IPS-18c (cell line): Measurements from ENCODE around the gene ADAMTS13.

Experiments used
- H3K4me3 ChIP-seq: 2 replicates; pipeline ENCODE4 v1.7.0; 2013; ENCODE audit warnings: low read depth, mild to moderate bottlenecking, low read length, moderate library complexity; ENCODE audit not compliant: insufficient read depth
- H3K9me3 ChIP-seq: one replicate; pipeline ENCODE4 v1.6.1; 2013; ENCODE audit warnings: mild to moderate bottlenecking, low read length, moderate library complexity; ENCODE audit not compliant: control insufficient read depth, insufficient read depth

Gene ADAMTS13

DNA sequence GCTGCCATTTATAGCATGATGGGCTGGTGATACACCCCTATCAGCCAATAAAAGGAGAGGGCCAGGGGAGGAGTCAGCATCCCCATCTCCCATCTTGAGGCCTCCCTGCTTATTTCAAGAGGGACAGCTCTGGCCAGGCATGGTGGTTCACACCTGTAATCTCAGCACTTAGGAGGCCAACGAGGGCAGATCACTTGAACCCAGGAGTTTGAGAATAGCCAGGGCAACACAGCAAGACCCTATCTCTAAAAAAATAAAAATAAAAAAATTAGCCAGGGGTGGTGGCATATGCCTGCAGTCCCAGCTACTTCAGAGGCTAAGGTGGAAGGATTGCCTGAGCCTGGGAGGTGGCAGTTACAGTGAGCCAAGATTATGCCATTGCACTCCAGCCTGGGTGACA is 14.1 kb upstream of the ADAMTS13 start:
- H3K9me3 ChIP-seq: no peaks in the 10 kb centered on the region
- H3K4me3 ChIP-seq: no peak overlapping the region

DNA sequence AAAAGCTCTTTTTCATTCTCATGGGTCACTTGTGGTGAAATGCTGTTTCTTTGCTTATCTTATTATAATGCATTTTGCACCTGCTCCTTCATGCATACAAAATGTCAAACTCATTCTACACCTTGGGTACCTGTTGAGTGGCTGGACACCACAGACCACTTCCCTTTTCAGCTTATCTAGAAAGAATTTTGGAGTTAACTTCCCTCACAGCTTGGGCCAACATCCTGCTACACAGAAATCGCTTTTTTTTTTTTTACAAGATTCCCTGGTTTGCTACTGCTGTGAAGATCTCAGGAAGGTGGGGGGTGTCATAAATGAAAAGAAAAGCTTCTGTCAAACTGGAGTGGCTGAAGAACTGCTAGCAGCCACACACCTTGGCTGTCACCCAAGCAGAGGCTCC is 7.0 kb upstream of the ADAMTS13 start:
- Histone ChIP-seq H3K4me3 (no peak overlapping the region), H3K9me3 (no peaks in the 10 kb centered on the region)

DNA sequence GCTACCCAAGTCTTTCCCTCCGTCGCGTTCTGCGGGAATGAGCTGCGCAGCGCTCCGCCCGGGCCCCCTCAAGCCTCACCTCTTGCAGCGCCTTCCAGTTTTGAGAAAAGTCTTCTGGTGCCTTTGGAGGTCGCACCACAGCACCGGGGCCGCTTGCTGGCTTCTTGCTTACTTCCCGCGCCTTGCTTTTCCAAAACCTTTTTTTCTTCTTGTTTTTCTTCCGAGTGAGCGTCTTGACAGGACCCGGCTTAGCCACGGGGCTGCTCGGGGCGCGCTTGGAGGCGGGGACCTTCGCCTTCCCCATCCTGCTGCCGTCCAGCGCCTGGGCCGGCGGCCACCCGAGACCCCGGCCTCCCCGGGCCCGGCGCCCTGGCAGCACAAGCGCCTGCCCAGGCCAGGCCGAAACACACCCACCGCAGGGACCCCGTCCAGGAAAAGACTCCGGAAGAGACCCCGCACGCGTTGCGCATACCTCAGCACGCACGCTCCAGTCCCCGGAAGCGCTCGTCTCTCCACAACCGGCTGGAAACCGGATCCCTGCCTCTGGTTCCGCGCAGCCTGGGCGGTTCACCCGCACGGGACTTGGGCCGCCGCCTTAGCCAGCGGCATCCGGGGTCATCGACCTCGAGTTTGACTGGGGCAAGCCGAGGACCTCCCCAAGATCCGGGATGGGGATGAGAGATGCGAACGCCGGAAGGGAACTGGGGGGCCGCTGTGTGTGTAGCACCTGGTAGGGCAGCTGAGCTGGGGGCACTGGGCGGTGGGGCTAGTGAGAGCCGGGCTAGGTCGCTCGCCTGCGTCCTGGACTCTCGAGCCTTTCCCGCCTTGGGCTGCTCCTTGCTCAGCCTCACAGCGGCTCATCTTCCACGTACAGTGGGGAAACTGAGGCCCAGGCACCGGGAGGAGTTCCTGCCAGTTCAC is 4.4 kb upstream of the ADAMTS13 start, which contains the start of gene REXO4:
REXO4 (minus strand) TSS at position 470 of the 921 bp plus-strand sequence; CDS start at position 304, 166 bp downstream.
- Histone ChIP-seq H3K4me3 (peak within 1 kb of the TSS; percentile 78), H3K9me3 (no peaks in the 10 kb centered on the region)

DNA sequence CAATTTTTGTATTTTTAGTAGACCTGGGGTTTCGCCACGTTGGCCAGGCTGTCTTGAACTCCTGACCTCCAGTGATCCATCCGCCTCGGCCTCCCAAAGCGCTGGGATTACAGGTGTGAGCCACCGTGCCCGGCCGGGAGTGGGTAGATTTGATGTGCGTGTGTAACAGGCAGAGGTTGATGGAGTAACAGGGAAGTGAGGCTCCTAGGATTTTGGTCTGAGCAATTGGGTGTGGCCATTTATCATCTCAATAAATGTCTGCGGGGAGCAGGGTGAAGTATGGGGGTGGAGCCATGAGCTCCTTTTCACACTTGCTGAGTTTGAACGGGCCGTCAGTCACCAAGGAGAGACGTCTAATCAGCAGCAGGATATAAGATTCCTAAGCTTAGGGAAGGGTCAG is 3.2 kb upstream of the ADAMTS13 start:
- Histone ChIP-seq H3K9me3 (no peaks in the 10 kb centered on the region), H3K4me3 (peak overlapping the region; percentile 78; the same call in 1 of the 2 replicates)

DNA sequence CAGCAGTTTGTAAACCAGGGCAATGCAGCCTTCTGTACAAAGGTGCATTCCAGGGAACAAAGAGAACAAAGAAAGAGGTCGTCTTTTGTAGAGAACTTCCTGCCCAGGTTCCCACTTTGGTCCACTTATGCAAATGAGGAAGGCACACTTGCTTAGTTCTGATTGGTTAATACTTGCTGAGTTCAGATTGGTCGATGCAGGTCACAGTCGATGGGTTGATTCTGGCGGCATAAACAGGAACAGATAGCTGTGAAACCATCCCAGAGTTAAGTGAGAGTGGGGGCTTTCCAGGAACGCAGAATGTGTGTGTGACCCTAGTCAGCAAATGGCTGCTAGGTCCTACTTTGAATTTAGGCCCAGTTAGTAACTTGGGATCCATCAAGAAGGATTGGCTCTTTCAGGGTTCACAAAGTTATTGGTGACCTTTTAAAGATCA is 1.8 kb upstream of the ADAMTS13 start:
- Histone ChIP-seq H3K9me3 (no peaks in the 10 kb centered on the region), H3K4me3 (no peak overlapping the region)

DNA sequence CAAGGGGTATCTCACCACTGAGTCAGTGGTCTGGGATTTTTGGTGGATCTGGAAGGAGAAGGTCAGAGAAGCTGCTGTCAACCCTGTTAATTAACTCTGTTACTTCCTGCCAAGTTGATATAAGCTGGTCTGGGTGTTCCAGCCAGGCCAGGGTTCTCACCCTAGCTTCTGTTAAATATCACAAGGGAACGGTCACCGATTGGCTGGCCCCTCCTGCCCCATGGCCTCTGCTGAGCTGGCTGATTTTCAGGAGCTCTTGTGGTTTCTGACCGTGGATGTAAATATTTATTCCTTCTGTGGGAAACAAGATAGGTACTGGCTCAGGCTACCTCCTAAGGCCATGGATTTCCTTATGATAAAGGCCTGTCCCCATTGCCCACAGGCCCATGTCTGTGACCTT is 1.0 kb downstream of the ADAMTS13 start:
- peaks cover 5% of the 10 kb centered on the region for H3K9me3 ChIP-seq

DNA sequence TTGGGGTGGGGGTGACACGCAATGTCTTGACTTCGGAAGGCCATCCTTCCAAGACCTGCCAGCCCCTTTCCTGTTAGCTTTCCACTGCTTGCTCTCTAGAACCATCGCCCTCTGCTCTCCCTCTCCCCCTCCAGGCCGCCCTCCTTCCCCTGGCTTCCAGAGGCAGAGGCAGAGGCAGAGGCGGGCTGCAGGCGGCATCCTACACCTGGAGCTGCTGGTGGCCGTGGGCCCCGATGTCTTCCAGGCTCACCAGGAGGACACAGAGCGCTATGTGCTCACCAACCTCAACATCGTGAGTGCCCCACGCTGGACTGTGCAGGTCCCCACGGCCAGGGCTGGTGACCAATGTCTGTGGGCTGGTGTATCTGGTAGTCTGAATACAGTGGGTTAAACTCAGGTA is 2.0 kb downstream of the ADAMTS13 start:
- Histone ChIP-seq H3K4me3 (no peak overlapping the region), H3K9me3 (peaks cover 5% of the 10 kb centered on the region)

More for the DNA sequence above, 1.0 kb downstream of the ADAMTS13 start:
- H3K4me3 ChIP-seq: no peak overlapping the region

DNA sequence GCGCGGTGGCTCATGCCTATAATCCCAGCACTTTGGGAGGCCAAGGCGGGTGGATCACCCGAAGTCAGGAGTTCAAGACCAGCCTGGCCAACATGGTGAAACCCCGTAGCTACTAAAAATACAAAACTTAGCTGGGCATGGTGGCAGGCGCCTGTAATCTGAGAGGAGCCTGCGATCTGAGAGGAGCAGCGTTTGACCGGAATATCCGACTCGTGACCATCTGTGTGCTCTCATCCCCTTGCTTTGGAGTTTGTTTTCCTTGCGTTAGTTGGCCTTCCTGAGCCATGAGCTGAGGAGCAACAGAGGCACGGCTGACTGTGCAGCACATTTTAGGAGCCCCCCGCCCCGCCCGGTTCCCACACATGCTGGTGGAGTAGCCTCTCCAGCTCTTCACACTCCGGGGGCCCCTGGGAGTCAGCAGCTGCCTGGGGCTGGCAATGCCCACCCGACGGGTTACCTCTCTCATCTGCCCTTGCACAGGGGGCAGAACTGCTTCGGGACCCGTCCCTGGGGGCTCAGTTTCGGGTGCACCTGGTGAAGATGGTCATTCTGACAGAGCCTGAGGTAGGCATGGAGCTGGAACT is 3.0 kb downstream of the ADAMTS13 start:
- H3K9me3 ChIP-seq: peaks cover 5% of the 10 kb centered on the region
- H3K4me3 ChIP-seq: no peak overlapping the region

DNA sequence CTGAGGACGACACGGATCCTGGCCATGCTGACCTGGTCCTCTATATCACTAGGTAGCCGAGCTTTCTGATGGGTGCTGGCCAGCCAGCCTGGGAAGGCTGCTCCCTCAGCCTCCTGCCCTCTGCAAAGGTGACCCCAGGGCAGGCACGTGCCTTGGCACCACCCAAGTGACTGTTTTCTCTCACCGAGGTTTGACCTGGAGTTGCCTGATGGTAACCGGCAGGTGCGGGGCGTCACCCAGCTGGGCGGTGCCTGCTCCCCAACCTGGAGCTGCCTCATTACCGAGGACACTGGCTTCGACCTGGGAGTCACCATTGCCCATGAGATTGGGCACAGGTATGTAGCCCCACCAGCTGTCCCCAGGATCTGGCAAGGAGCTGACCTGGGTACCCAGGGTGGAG is 3.8 kb downstream of the ADAMTS13 start:
- Histone ChIP-seq H3K9me3 (peaks cover 5% of the 10 kb centered on the region), H3K4me3 (no peak overlapping the region)

DNA sequence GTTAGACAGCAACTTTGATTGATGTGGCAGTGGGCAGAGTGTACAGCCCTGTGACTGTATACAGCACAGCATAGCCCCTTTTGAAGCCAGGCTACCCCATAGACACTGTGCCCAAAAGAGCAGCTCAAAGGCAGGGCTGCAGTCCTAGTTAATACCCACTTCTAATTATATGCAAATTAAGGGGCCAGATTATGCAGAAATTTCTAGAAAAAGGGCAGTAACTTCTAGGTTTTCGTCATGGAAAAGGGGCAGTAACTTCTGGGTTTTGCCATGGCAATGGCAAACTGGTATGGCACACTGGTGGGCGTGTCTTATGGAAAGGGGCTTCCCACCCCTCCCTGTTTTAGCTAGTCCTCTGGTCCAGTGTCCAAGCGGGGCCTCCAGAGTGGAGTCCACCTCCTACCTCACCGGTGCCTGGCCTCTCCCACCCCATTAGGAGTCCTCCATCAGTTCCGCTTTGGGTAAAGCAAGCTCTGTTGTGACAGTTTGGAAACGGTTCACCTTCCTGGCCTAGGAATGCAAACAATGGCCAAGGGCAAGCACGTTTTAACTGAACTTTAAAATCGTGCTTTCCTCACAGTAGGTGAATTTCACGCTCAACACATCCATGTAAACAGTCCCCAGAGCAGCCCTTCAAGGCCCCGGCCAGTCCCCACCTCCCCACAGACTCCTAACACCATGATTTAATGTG is 5.6 kb downstream of the ADAMTS13 start:
- peaks cover 5% of the 10 kb centered on the region for H3K9me3 ChIP-seq
- peak overlapping the region; percentile 36; the same call in 1 of the 2 replicates for H3K4me3 ChIP-seq

DNA sequence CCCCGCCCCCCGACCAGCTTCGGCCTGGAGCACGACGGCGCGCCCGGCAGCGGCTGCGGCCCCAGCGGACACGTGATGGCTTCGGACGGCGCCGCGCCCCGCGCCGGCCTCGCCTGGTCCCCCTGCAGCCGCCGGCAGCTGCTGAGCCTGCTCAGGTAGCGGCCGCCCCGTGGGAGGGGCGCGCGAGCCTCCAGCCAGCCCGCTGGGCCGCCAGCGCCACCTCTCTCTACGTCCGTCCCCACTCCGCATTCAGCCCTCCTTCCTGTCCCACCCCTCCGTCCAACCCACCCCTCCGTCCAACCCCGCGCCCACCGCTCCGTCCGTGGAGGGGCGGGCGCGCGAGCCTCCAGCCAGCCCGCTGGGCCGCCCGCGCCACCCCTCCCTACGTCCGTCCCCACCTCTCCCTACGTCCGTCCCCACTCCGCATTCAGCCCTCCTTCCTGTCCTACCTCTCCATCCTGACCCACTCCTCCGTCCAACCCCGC is 6.5 kb downstream of the ADAMTS13 start:
- Histone ChIP-seq H3K9me3 (peaks cover 5% of the 10 kb centered on the region), H3K4me3 (peak overlapping the region; percentile 49)

DNA sequence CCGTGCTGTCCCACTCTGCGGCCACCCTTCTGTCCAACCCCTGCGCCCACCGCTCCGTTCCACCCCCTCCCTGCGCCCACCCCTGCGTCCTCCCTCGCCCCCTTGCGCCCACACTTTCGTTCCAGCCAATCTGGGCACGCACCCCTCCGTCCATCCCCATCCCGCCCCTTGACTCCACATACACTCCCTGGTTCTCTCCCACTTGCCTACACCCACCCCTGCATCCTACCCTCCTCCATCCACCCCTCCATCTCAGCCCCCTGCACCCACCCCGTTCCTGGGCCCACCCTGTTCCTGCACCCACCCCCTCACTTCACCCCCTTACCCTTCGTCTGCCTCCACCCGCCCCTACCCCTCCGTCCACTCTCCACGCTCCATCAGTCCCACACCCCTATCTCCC is 7.0 kb downstream of the ADAMTS13 start:
- peaks cover 5% of the 10 kb centered on the region for H3K9me3 ChIP-seq
- H3K4me3 ChIP-seq: peak overlapping the region; percentile 38; the same call in 1 of the 2 replicates

DNA sequence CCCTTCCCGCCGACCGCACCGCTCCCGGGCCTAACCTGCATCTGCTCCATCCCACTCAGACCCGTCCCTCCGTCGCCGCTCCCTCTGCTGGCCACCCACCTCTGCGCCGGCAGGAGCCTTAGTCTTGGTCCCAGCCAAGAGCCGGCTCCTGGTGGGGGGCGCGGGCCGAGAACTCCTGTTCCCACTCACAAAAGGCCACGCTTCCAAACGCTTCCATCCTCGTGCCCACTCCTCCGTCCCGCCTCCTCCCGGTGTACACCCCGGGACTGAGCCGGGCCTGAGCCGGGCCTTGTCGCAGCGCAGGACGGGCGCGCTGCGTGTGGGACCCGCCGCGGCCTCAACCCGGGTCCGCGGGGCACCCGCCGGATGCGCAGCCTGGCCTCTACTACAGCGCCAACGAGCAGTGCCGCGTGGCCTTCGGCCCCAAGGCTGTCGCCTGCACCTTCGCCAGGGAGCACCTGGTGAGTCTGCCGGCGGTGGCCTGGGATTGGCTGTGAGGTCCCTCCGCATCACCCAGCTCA is 7.5 kb downstream of the ADAMTS13 start:
- Histone ChIP-seq H3K9me3 (peaks cover 5% of the 10 kb centered on the region), H3K4me3 (peak overlapping the region; percentile 38)

DNA sequence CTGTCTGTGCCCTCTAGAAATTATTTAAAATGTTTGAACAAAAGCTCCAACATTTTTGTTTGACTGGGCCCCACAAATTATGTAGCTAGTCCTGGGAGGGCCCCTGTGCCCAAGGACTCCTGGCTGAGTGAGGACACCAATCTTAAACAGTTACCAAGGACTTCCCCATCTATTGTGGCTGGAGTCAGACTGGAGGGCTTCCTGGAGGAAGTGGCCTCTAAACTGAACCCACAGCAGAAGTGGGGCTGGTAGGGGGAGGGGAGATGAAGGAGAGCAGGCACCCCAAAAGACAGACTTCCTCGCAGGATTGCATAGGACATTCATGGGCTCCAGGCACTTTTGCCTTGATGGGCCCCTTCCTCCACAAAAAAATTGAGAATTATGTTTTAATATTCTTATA is 8.1 kb downstream of the ADAMTS13 start:
- H3K4me3 ChIP-seq: no peak overlapping the region
- H3K9me3 ChIP-seq: peaks cover 5% of the 10 kb centered on the region

DNA sequence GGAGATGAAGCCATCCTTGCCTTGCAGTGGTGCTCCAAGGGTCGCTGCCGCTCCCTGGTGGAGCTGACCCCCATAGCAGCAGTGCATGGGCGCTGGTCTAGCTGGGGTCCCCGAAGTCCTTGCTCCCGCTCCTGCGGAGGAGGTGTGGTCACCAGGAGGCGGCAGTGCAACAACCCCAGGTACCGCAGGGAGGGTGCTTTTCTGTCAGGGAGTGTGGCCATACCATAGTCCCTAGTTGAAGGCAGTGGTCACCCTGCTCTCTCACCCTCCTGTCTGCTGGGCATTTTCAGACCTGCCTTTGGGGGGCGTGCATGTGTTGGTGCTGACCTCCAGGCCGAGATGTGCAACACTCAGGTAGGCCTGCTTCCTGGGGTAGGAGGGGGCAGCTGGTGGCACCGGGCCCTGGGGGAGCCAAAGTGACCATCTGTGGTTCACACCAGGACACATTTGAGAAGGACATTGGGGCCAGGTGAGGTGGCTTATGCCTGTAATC is 11.2 kb downstream of the ADAMTS13 start:
- no peak overlapping the region for H3K4me3 ChIP-seq
- no peaks in the 10 kb centered on the region for H3K9me3 ChIP-seq

DNA sequence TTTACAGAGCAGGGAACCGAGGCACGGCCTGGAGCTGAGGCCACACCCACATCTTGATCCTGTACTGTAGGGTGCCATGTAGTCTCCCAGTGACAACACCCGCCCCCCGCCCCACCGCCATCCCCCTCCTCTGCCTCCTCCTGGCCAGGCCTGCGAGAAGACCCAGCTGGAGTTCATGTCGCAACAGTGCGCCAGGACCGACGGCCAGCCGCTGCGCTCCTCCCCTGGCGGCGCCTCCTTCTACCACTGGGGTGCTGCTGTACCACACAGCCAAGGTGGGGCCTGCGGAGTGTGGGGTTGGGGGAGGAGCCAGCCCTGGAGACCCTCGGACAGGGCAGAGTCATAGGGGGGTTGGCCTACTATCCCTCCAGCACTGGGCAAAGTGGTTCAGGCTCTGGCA is 14.5 kb downstream of the ADAMTS13 start:
- Histone ChIP-seq H3K9me3 (peaks cover 2% of the 10 kb centered on the region), H3K4me3 (no peak overlapping the region)
